HepG2 (cell line): Measurements from ENCODE around the gene TAS1R3. TPM values are rescaled to one million over a fixed set of nuclear protein-coding genes. Genes with fewer than 3 reads are reported as not detected.
A peak's percentile ranks its signal among the peaks of the same experiment; 100 is the strongest.

ENCODE experiments used
- ATF6 ChIP-seq: sonication (generic); formaldehyde crosslinking; conservative IDR thresholded peaks from 2 replicates; pipeline ENCODE4 v1.4.0; 2020; ENCODE audit warnings: missing genetic modification reagents
- CBX5 ChIP-seq: sonication (generic); formaldehyde crosslinking; IDR thresholded peaks from 2 replicates; pipeline ENCODE4 v1.4.0; 2020; ENCODE audit warnings: missing genetic modification reagents, borderline replicate concordance
- FOXA1 ChIP-seq, 2 experiments: fragments of 450-650 bp in 1 of 2; sonication (generic) in 1 of 2; formaldehyde crosslinking in 1 of 2; IDR thresholded peaks; 2 replicates each; pipeline versions ENCODE4 v1.4.0 to v1.6.1; 2016 to 2020; ENCODE audit warnings: missing genetic modification reagents in 1 of 2
- GABPA ChIP-seq, 2 experiments: IDR thresholded peaks; 2 replicates each; pipeline ENCODE4 v1.6.1; 2011 to 2016; ENCODE audit warnings: low read depth in 2 of 2, low read length in 1 of 2, missing biosample characterization in 1 of 2, missing genetic modification characterization in 1 of 2
- HDAC6 ChIP-seq: fragments of 200-600 bp; sonication (generic); IDR thresholded peaks from 2 replicates; pipeline ENCODE4 v1.7.0; 2017; ENCODE audit warnings: mild to moderate bottlenecking, antibody characterized with exemption, low read length, low read depth
- HOXA5 ChIP-seq: sonication (generic); formaldehyde crosslinking; IDR thresholded peaks from 2 replicates; pipeline ENCODE4 v1.4.0; 2020; ENCODE audit warnings: missing genetic modification reagents
- KDM5A ChIP-seq: fragments of 200-600 bp; sonication (generic); IDR thresholded peaks from 2 replicates; pipeline ENCODE4 v1.7.0; 2018; ENCODE audit warnings: antibody characterized with exemption, mild to moderate bottlenecking, low read length, borderline replicate concordance
- MAFF ChIP-seq: IDR thresholded peaks from 2 replicates; pipeline ENCODE4 v1.6.1; 2011; ENCODE audit warnings: low read depth, low read length, improper control_type of control experiment
- NCOA5 ChIP-seq: sonication (generic); formaldehyde crosslinking; IDR thresholded peaks from 2 replicates; pipeline ENCODE4 v1.4.0; 2020; ENCODE audit warnings: missing genetic modification reagents
- PAF1 ChIP-seq: IDR thresholded peaks from 2 replicates; pipeline ENCODE4 v1.6.1; 2016; ENCODE audit warnings: missing genetic modification reagents, missing compliant biosample characterization
- TERF1 ChIP-seq: sonication (generic); formaldehyde crosslinking; IDR thresholded peaks from 2 replicates; pipeline ENCODE4 v1.8.0; 2022; ENCODE audit warnings: mild to moderate bottlenecking, missing genetic modification reagents, moderate library complexity
- ZBTB1 ChIP-seq: sonication (generic); formaldehyde crosslinking; IDR thresholded peaks from 2 replicates; pipeline ENCODE4 v1.4.0; 2020; ENCODE audit warnings: missing genetic modification reagents, borderline replicate concordance
- ZFY ChIP-seq: sonication (generic); formaldehyde crosslinking; IDR thresholded peaks from 2 replicates; pipeline ENCODE4 v1.4.0; 2020; ENCODE audit warnings: missing genetic modification reagents
- ZNF121 ChIP-seq: sonication (generic); formaldehyde crosslinking; IDR thresholded peaks from 2 replicates; pipeline ENCODE4 v1.5.0; 2020; ENCODE audit warnings: mild to moderate bottlenecking, missing genetic modification reagents
- ZNF138 ChIP-seq: sonication (generic); formaldehyde crosslinking; IDR thresholded peaks from 2 replicates; pipeline ENCODE4 v1.5.0; 2020; ENCODE audit warnings: mild to moderate bottlenecking, low read depth, missing genetic modification reagents
- ZNF431 ChIP-seq: sonication (generic); formaldehyde crosslinking; IDR thresholded peaks from 2 replicates; pipeline ENCODE4 v1.9.0; 2022; ENCODE audit warnings: missing genetic modification reagents, low read depth, mild to moderate bottlenecking, borderline replicate concordance
- ZNF556 ChIP-seq: sonication (generic); formaldehyde crosslinking; IDR thresholded peaks from 2 replicates; pipeline ENCODE4 v1.4.0; 2020; ENCODE audit warnings: mild to moderate bottlenecking, missing genetic modification reagents, borderline replicate concordance
- ZNF567 ChIP-seq: sonication (generic); formaldehyde crosslinking; IDR thresholded peaks from 2 replicates; pipeline ENCODE4 v1.8.1; 2023; ENCODE audit warnings: mild to moderate bottlenecking, missing genetic modification reagents, borderline replicate concordance
- ZNF879 ChIP-seq: sonication (generic); formaldehyde crosslinking; IDR thresholded peaks from 2 replicates; pipeline ENCODE4 v1.8.1; 2023; ENCODE audit warnings: missing genetic modification reagents
- polyA plus RNA-seq, 8 experiments: library from polyadenylated mRNA; depleted of rRNA in 3 of 8; stranded (reverse) in 7 of 8; unstranded in 1 of 8; fragments of >200 nt; fragmentation: Illumina TruSeq in 4 of 8; extraction: Trizol in 4 of 8; gene quantifications; 2 replicates each; pipeline versions ENCODE4 v1.2.1 to v1.2.3, GENCODE V29; 2011 to 2016; ENCODE audit warnings: low read depth in 4 of 8, missing spikeins in 1 of 8, mixed read lengths in 1 of 8; ENCODE audit not compliant: insufficient read depth in 1 of 8
- total RNA-seq, 5 experiments: library from RNA; depleted of rRNA; stranded (reverse); fragments of >200 nt; fragmentation: Illumina TruSeq; extraction: Trizol; gene quantifications; 2 replicates each; pipeline ENCODE4 v1.2.3, GENCODE V29; 2016; ENCODE audit warnings: low read depth in 1 of 5
- TF ChIP-seq, protein P1 (sequence below): sonication (generic); formaldehyde crosslinking; IDR thresholded peaks from 2 replicates; pipeline ENCODE4 v1.4.0; 2020; ENCODE audit warnings: missing genetic modification reagents
- TF ChIP-seq, protein P2 (sequence below): IDR thresholded peaks from 2 replicates; pipeline ENCODE4 v1.6.1; 2016; ENCODE audit warnings: low read depth

The TAS1R3 gene
- total and polyA plus RNA-seq, 2 of the 13 experiments (the other 11 are each of a cell fraction or from before 2014, with no cell fraction given): 0.13 to 0.15 TPM

DNA sequence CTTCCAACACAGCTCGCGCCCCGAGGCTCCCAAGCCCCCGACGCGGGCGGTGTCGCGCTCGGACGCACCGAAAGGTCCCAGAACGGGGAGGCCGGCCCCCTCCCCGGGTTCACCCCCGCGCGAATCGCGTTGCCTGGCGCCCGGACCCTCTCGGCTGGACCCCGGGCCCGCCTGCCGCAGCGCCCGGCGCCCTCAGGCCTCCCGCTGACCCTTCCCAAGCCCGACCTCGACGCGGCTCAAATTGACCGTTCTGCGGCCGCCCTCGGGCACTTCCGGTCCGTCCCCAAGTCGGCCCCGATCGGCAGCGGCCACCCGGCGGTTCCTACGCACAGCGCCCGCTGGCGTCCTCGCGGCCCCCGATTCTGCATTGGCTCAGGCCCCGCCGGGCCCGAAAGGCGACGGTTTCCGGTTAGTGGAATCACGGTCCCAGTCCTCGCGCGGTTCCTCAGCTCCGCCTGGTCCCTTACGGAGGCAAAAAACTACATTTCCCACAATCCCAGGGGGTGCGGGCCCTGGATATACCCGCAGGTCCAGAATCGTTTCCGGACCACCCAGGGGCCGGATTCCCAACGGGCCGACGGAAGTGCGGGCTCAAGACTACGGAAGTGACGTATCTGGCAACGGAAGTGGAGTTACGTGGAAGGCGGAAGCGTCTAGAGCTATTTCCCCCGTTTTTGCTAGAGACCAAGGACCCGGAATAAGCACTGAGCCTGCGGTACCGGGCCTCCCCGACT lies 44.0 kb downstream of the TAS1R3 start, which contains the start of gene AURKAIP1 (continued):
- TF ChIP-seq, protein P1, sequence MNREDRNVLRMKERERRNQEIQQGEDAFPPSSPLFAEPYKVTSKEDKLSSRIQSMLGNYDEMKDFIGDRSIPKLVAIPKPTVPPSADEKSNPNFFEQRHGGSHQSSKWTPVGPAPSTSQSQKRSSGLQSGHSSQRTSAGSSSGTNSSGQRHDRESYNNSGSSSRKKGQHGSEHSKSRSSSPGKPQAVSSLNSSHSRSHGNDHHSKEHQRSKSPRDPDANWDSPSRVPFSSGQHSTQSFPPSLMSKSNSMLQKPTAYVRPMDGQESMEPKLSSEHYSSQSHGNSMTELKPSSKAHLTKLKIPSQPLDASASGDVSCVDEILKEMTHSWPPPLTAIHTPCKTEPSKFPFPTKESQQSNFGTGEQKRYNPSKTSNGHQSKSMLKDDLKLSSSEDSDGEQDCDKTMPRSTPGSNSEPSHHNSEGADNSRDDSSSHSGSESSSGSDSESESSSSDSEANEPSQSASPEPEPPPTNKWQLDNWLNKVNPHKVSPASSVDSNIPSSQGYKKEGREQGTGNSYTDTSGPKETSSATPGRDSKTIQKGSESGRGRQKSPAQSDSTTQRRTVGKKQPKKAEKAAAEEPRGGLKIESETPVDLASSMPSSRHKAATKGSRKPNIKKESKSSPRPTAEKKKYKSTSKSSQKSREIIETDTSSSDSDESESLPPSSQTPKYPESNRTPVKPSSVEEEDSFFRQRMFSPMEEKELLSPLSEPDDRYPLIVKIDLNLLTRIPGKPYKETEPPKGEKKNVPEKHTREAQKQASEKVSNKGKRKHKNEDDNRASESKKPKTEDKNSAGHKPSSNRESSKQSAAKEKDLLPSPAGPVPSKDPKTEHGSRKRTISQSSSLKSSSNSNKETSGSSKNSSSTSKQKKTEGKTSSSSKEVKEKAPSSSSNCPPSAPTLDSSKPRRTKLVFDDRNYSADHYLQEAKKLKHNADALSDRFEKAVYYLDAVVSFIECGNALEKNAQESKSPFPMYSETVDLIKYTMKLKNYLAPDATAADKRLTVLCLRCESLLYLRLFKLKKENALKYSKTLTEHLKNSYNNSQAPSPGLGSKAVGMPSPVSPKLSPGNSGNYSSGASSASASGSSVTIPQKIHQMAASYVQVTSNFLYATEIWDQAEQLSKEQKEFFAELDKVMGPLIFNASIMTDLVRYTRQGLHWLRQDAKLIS (CRISPR knock-in tag): no peak
- TF ChIP-seq ZNF567 (CRISPR knock-in tag): no peak; the same call in 1 of the 2 replicates
- peak; percentile 92 for TF ChIP-seq HOXA5 (CRISPR knock-in tag)
- TF ChIP-seq HDAC6: no peak
- no peak for TF ChIP-seq NCOA5 (CRISPR knock-in tag)
- TF ChIP-seq ZFY (CRISPR knock-in tag): peak; percentile 96
- TF ChIP-seq GABPA (IDR thresholded peaks at IDR 0.05; ENCODE audit: low read depth, low read length): peak; percentile 88
- TF ChIP-seq GABPA (CRISPR knock-in tag; IDR thresholded peaks at IDR 0.05; ENCODE audit: low read depth): peak; percentile 93
- peak; percentile 84; the same call in 1 of the 2 replicates for TF ChIP-seq ATF6 (CRISPR knock-in tag)
- TF ChIP-seq ZNF556 (CRISPR knock-in tag): peak; percentile 100
- 0 out of 2 replicates have a peak, but pooled peaks have one; percentile 81 for TF ChIP-seq ZBTB1 (CRISPR knock-in tag)
- TF ChIP-seq MAFF: peak; percentile 7; the same call in 1 of the 2 replicates
- TF ChIP-seq ZNF121: no peak
- no peak for TF ChIP-seq PAF1 (CRISPR knock-in tag)
- TF ChIP-seq, protein P2, sequence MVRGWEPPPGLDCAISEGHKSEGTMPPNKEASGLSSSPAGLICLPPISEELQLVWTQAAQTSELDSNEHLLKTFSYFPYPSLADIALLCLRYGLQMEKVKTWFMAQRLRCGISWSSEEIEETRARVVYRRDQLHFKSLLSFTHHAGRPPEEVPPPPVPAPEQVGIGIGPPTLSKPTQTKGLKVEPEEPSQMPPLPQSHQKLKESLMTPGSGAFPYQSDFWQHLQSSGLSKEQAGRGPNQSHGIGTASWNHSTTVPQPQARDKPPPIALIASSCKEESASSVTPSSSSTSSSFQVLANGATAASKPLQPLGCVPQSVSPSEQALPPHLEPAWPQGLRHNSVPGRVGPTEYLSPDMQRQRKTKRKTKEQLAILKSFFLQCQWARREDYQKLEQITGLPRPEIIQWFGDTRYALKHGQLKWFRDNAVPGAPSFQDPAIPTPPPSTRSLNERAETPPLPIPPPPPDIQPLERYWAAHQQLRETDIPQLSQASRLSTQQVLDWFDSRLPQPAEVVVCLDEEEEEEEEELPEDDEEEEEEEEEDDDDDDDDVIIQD (CRISPR knock-in tag): peak; percentile 40; the same call in 1 of the 2 replicates
- TF ChIP-seq ZNF138 (CRISPR knock-in tag): 0 out of 2 replicates have a peak, but pooled peaks have one; percentile 81
- peak; percentile 96 for TF ChIP-seq CBX5
- TF ChIP-seq KDM5A: peak; percentile 97
- TF ChIP-seq ZNF431: peak; percentile 67; the same call in 1 of the 2 replicates
- no peak for TF ChIP-seq TERF1 (CRISPR knock-in tag)
- TF ChIP-seq ZNF879 (CRISPR knock-in tag): no peak
- no peak for TF ChIP-seq FOXA1 (IDR thresholded peaks at IDR 0.05)
- peak; percentile 42; the same call in 1 of the 2 replicates for TF ChIP-seq FOXA1 (CRISPR knock-in tag; IDR thresholded peaks at IDR 0.05)
